ENCODE results near the gene KCTD17.
A peak's percentile ranks its signal among the peaks of the same experiment; 100 is the strongest.

KCTD17 gene

GRCh38 chr22:37051391-37052385, at the start of gene KCTD17:
Gene KCTD17 (plus strand): TSS chr22:37051742. CDS start chr22:37051761, 19 bp downstream.
- Mint-ChIP-seq H3K36me3 (ENCODE audit: low read depth) (peaks cover 35% of the 10 kb centered on the region), H3K4me3 (peak within 1 kb of the TSS; percentile 82), H3K27ac (peak within 1 kb of the TSS; percentile 76), H3K9me3 (no peaks in the 10 kb centered on the region), H3K4me1 (ENCODE audit: low read depth) (peaks cover 19% of the 10 kb centered on the region), H3K27me3 (no peaks in the 10 kb centered on the region)
- peak; percentile 86 for DNase-seq

- Mint-ChIP-seq H3K4me1 (ENCODE audit: low read depth) (peaks cover 1% of the 10 kb centered on the region), H3K27me3 (peaks cover 11% of the 10 kb centered on the region), H3K9me3 (no peaks in the 10 kb centered on the region), H3K36me3 (ENCODE audit: low read depth) (no peaks in the 10 kb centered on the region), H3K4me3 (no peak overlapping the region), H3K27ac (no peak overlapping the region)
- DNase-seq = no peak
These were observed 49.7 kb upstream of the KCTD17 start for GRCh38 chr22:37001826-37002225.

GRCh38 chr22:37002633-37003032, 48.9 kb upstream of the KCTD17 start:
- H3K27me3 Mint-ChIP-seq = peaks cover 13% of the 10 kb centered on the region
- no peak overlapping the region for H3K27ac Mint-ChIP-seq
- H3K36me3 Mint-ChIP-seq (ENCODE audit: low read depth) = no peaks in the 10 kb centered on the region
- H3K4me1 Mint-ChIP-seq (ENCODE audit: low read depth) = peaks cover 1% of the 10 kb centered on the region
- no peak for DNase-seq
- no peak overlapping the region for H3K4me3 Mint-ChIP-seq
- no peaks in the 10 kb centered on the region for H3K9me3 Mint-ChIP-seq

- no peak overlapping the region for H3K4me3 Mint-ChIP-seq
- no peak for DNase-seq
- no peaks in the 10 kb centered on the region for H3K9me3 Mint-ChIP-seq
- no peaks in the 10 kb centered on the region for H3K4me1 Mint-ChIP-seq (ENCODE audit: low read depth)
- H3K27ac Mint-ChIP-seq = no peak overlapping the region
- no peaks in the 10 kb centered on the region for H3K36me3 Mint-ChIP-seq (ENCODE audit: low read depth)
- peaks cover 21% of the 10 kb centered on the region for H3K27me3 Mint-ChIP-seq
These were observed 43.9 kb upstream of the KCTD17 start for GRCh38 chr22:37007651-37008050.

- DNase-seq = no peak
- Mint-ChIP-seq H3K4me1 (ENCODE audit: low read depth) (no peaks in the 10 kb centered on the region), H3K9me3 (no peaks in the 10 kb centered on the region), H3K36me3 (ENCODE audit: low read depth) (no peaks in the 10 kb centered on the region), H3K27ac (no peak overlapping the region), H3K27me3 (peaks cover 19% of the 10 kb centered on the region), H3K4me3 (no peak overlapping the region)
These were observed 43.2 kb upstream of the KCTD17 start for GRCh38 chr22:37008365-37008764.

- Mint-ChIP-seq H3K9me3 (no peaks in the 10 kb centered on the region), H3K36me3 (ENCODE audit: low read depth) (no peaks in the 10 kb centered on the region), H3K27ac (no peak overlapping the region), H3K27me3 (peaks cover 17% of the 10 kb centered on the region), H3K4me3 (no peak overlapping the region), H3K4me1 (ENCODE audit: low read depth) (no peaks in the 10 kb centered on the region)
- DNase-seq = no peak
These were observed 42.1 kb upstream of the KCTD17 start for GRCh38 chr22:37009490-37009889.

GRCh38 chr22:37010174-37010573, 41.4 kb upstream of the KCTD17 start:
- Mint-ChIP-seq H3K9me3 (no peaks in the 10 kb centered on the region), H3K27me3 (peaks cover 17% of the 10 kb centered on the region), H3K4me3 (no peak overlapping the region), H3K4me1 (ENCODE audit: low read depth) (no peaks in the 10 kb centered on the region), H3K27ac (no peak overlapping the region), H3K36me3 (ENCODE audit: low read depth) (no peaks in the 10 kb centered on the region)
- DNase-seq = no peak

GRCh38 chr22:37010976-37011375, 40.6 kb upstream of the KCTD17 start:
- no peaks in the 10 kb centered on the region for H3K36me3 Mint-ChIP-seq (ENCODE audit: low read depth)
- H3K4me1 Mint-ChIP-seq (ENCODE audit: low read depth) = no peaks in the 10 kb centered on the region
- peaks cover 17% of the 10 kb centered on the region for H3K27me3 Mint-ChIP-seq
- H3K9me3 Mint-ChIP-seq = no peaks in the 10 kb centered on the region
- no peak overlapping the region for H3K4me3 Mint-ChIP-seq
- DNase-seq = no peak
- no peak overlapping the region for H3K27ac Mint-ChIP-seq

- H3K4me3 Mint-ChIP-seq = no peak overlapping the region
- H3K27ac Mint-ChIP-seq = no peak overlapping the region
- no peaks in the 10 kb centered on the region for H3K9me3 Mint-ChIP-seq
- H3K36me3 Mint-ChIP-seq (ENCODE audit: low read depth) = no peaks in the 10 kb centered on the region
- H3K27me3 Mint-ChIP-seq = peaks cover 14% of the 10 kb centered on the region
- no peak for DNase-seq
- H3K4me1 Mint-ChIP-seq (ENCODE audit: low read depth) = no peaks in the 10 kb centered on the region
These were observed 40.1 kb upstream of the KCTD17 start for GRCh38 chr22:37011472-37011871.

GRCh38 chr22:37012262-37012904, 39.2 kb upstream of the KCTD17 start:
- no peak for DNase-seq
- Mint-ChIP-seq H3K36me3 (ENCODE audit: low read depth) (no peaks in the 10 kb centered on the region), H3K27me3 (peaks cover 8% of the 10 kb centered on the region), H3K27ac (no peak overlapping the region), H3K9me3 (no peaks in the 10 kb centered on the region), H3K4me1 (ENCODE audit: low read depth) (no peaks in the 10 kb centered on the region), H3K4me3 (no peak overlapping the region)

GRCh38 chr22:37012956-37013355, 38.6 kb upstream of the KCTD17 start:
- Mint-ChIP-seq H3K4me1 (ENCODE audit: low read depth) (no peaks in the 10 kb centered on the region), H3K27ac (no peak overlapping the region), H3K4me3 (no peak overlapping the region), H3K27me3 (peaks cover 8% of the 10 kb centered on the region), H3K9me3 (no peaks in the 10 kb centered on the region), H3K36me3 (ENCODE audit: low read depth) (no peaks in the 10 kb centered on the region)
- DNase-seq = no peak

- Mint-ChIP-seq H3K4me3 (no peak overlapping the region), H3K27me3 (peaks cover 8% of the 10 kb centered on the region), H3K9me3 (no peaks in the 10 kb centered on the region), H3K4me1 (ENCODE audit: low read depth) (peaks cover 2% of the 10 kb centered on the region), H3K27ac (no peak overlapping the region), H3K36me3 (ENCODE audit: low read depth) (no peaks in the 10 kb centered on the region)
- DNase-seq = no peak
These were observed 37.1 kb upstream of the KCTD17 start for GRCh38 chr22:37014415-37014806.

- no peaks in the 10 kb centered on the region for H3K36me3 Mint-ChIP-seq (ENCODE audit: low read depth)
- H3K27ac Mint-ChIP-seq = no peak overlapping the region
- peaks cover 5% of the 10 kb centered on the region for H3K4me1 Mint-ChIP-seq (ENCODE audit: low read depth)
- no peaks in the 10 kb centered on the region for H3K9me3 Mint-ChIP-seq
- H3K27me3 Mint-ChIP-seq = peaks cover 7% of the 10 kb centered on the region
- H3K4me3 Mint-ChIP-seq = no peak overlapping the region
- no peak for DNase-seq
These were observed 36.5 kb upstream of the KCTD17 start for GRCh38 chr22:37014835-37015586.

GRCh38 chr22:37015587-37015878, 36.0 kb upstream of the KCTD17 start:
- no peaks in the 10 kb centered on the region for H3K36me3 Mint-ChIP-seq (ENCODE audit: low read depth)

More at GRCh38 chr22:37015587-37015878, 36.0 kb upstream of the KCTD17 start:
- no peak for DNase-seq
- no peak overlapping the region for H3K27ac Mint-ChIP-seq
- H3K4me3 Mint-ChIP-seq = no peak overlapping the region
- peaks cover 8% of the 10 kb centered on the region for H3K4me1 Mint-ChIP-seq (ENCODE audit: low read depth)
- H3K9me3 Mint-ChIP-seq = no peaks in the 10 kb centered on the region
- peaks cover 12% of the 10 kb centered on the region for H3K27me3 Mint-ChIP-seq

Measured in activated T-cell treated with anti-CD3 and anti-CD28 coated beads, Interleukin-2, amount 50 U/mL, for 24 hours (primary cell).